Camera-type eye (tissue), 1 donor: ENCODE measurements around the gene DHX29. TPM values are rescaled to one million over a fixed set of nuclear protein-coding genes. Genes with fewer than 3 reads are reported as not detected.

ENCODE experiments used
- total RNA-seq: library from RNA; depleted of rRNA; stranded (reverse); fragments of >200 nt; gene quantifications from one replicate; pipeline ENCODE4 v1.2.3, GENCODE V29; 2014

DHX29 gene
- 50.7 TPM for total RNA-seq

GRCh38 chr5:55307383-55308253, at the start of gene DHX29, which contains the start of gene MTREX:
DHX29 (minus strand) TSS chr5:55307694; CDS start chr5:55307573, 121 bp downstream.
MTREX (plus strand) TSS chr5:55307989; CDS start chr5:55308014, 25 bp downstream.

GRCh38 chr5:55232985-55233928, 74.2 kb downstream of the DHX29 start, which contains the start of gene CCNO:
CCNO (minus strand) TSS chr5:55233608; CDS start chr5:55233523, 85 bp downstream.

DNA sequence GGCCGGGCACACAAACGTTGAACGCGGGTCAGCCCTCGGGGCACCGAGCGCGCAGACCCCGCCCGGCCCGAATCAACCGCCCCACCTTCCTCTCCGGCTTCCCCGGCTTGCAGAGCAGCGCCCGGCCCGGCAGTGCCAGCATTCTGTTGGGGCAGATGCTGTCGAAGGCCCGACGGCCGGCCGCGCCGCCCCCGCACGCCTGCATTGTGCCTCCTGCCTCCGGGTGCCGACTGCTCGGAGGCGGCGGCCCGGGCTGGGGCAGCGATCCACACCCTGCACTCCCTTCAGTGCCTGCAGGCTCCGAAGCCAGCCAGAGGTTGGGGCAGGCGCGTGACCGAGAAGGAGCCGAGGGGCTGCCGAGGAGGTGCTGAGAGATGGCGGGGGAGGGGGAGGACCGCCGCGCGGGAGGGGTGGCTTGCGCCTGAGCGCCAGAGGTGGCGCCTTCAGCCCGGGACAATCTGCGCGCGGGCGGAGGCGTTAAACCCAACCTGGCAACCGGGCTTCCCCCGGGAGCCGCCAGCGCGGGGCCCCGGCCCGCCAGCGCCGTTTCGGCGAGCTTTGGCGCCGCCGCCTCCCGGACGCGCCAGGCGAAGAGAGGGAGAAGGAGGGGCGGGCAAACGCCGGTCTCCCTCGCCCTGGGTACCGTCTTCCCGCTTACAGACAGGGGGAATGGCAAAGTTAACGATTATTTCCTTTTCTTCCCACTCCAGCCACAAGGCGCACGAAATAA, 80.4 kb downstream of the DHX29 start, which contains the start of gene MCIDAS:
MCIDAS (minus strand) TSS at position 382 of the 730 bp plus-strand sequence; CDS start at position 205, 177 bp downstream.

Other genes with a start within 250 kb of the DHX29 start
- gene GZMA, start 205.0 kb downstream of the DHX29 start, total RNA-seq, result 1.2 TPM
- gene GPX8, start 147.5 kb downstream of the DHX29 start, total RNA-seq, result 58.7 TPM
- gene CDC20B, start 134.5 kb downstream of the DHX29 start, total RNA-seq, result 0.38 TPM
- not detected for gene MCIDAS, start 80.4 kb downstream of the DHX29 start, total RNA-seq
- gene CCNO, start 74.1 kb downstream of the DHX29 start, total RNA-seq, result 0.27 TPM
- 130 TPM for gene MTREX, start 295 bp upstream of the DHX29 start, total RNA-seq
- 120 TPM for gene PLPP1, start 227.3 kb upstream of the DHX29 start, total RNA-seq